NT2/D1 (cell line): ENCODE results near the gene DIP2C.

Experiments used
- SUZ12 ChIP-seq: IDR thresholded peaks from 2 replicates; pipeline ENCODE4 v1.6.1; 2011; ENCODE audit not compliant: insufficient read length, insufficient read depth; ENCODE audit errors: extremely low read depth
- YY1 ChIP-seq: IDR thresholded peaks from 2 replicates; pipeline ENCODE4 v1.6.1; 2011; ENCODE audit not compliant: insufficient read length, insufficient read depth
- ZNF274 ChIP-seq: IDR thresholded peaks from 2 replicates; pipeline ENCODE4 v1.6.1; 2011; ENCODE audit warnings: mild to moderate bottlenecking, low read depth, low read length

- TF ChIP-seq ZNF274 (no peak), YY1 (no peak), SUZ12 (no peak)
Measured at GRCh38 chr10:567869-568268, 121.6 kb downstream of the DIP2C start.
